ENCODE measurements around the gene CPN2. TPM values are rescaled to one million over a fixed set of nuclear protein-coding genes. Genes with fewer than 3 reads are reported as not detected.

The CPN2 gene
- total RNA-seq, 1 experiment from 2014 or later: not detected

GRCh38 chr3:194384569-194385001 lies 33.5 kb upstream of the CPN2 start:
- DNase-seq: no peak
- CTCF ChIA-PET: no interaction called here
- no TSS peak for BruUV-seq (replicated peaks)
- Mint-ChIP-seq H3K4me3 (ENCODE audit: low read depth, unreplicated experiment) (no peak overlapping the region), H3K27ac (ENCODE audit: unreplicated experiment) (no peak overlapping the region), H3K27me3 (ENCODE audit: unreplicated experiment) (peaks cover 93% of the 10 kb centered on the region), H3K36me3 (ENCODE audit: insufficient read depth, unreplicated experiment) (no peaks in the 10 kb centered on the region), H3K9me3 (ENCODE audit: low read depth, unreplicated experiment) (peaks cover 2% of the 10 kb centered on the region), H3K4me1 (ENCODE audit: low read depth, unreplicated experiment) (no peaks in the 10 kb centered on the region)
- no peak for TF ChIP-seq CTCF (IDR thresholded peaks at IDR 0.05; ENCODE audit: unreplicated experiment)
- intact Hi-C loops (cut with micrococcal nuclease; ENCODE audit: unreplicated experiment): no loop called here

GRCh38 chr3:194384156-194384555 lies 33.0 kb upstream of the CPN2 start:
- no peak for DNase-seq
- Mint-ChIP-seq H3K9me3 (ENCODE audit: low read depth, unreplicated experiment) (no peaks in the 10 kb centered on the region), H3K36me3 (ENCODE audit: insufficient read depth, unreplicated experiment) (no peaks in the 10 kb centered on the region), H3K4me3 (ENCODE audit: low read depth, unreplicated experiment) (no peak overlapping the region), H3K4me1 (ENCODE audit: low read depth, unreplicated experiment) (no peaks in the 10 kb centered on the region), H3K27ac (ENCODE audit: unreplicated experiment) (no peak overlapping the region), H3K27me3 (ENCODE audit: unreplicated experiment) (peaks cover 93% of the 10 kb centered on the region)
- CTCF ChIA-PET: no interaction called here
- BruUV-seq (replicated peaks): no TSS peak
- intact Hi-C loops (cut with micrococcal nuclease; ENCODE audit: unreplicated experiment): no loop called here
- no peak for TF ChIP-seq CTCF (IDR thresholded peaks at IDR 0.05; ENCODE audit: unreplicated experiment)

- H3K36me3 Mint-ChIP-seq (ENCODE audit: insufficient read depth, unreplicated experiment): no peaks in the 10 kb centered on the region
- no peak for TF ChIP-seq CTCF (IDR thresholded peaks at IDR 0.05; ENCODE audit: unreplicated experiment)
- no peaks in the 10 kb centered on the region for H3K9me3 Mint-ChIP-seq (ENCODE audit: low read depth, unreplicated experiment)
- CTCF ChIA-PET: interaction anchor here (1.0 kb wide), 1 partner anchor 14 kb away, joined by 6 read pairs; no protein-coding TSS in a partner anchor
- BruUV-seq (replicated peaks): no TSS peak
- intact Hi-C loops (cut with micrococcal nuclease; ENCODE audit: unreplicated experiment): no loop called here
- peaks cover 100% of the 10 kb centered on the region for H3K27me3 Mint-ChIP-seq (ENCODE audit: unreplicated experiment)
- DNase-seq: no peak
- no peak overlapping the region for H3K4me3 Mint-ChIP-seq (ENCODE audit: low read depth, unreplicated experiment)
- H3K27ac Mint-ChIP-seq (ENCODE audit: unreplicated experiment): no peak overlapping the region
- H3K4me1 Mint-ChIP-seq (ENCODE audit: low read depth, unreplicated experiment): no peaks in the 10 kb centered on the region
Measured at GRCh38 chr3:194383276-194383940, 32.3 kb upstream of the CPN2 start.

GRCh38 chr3:194382892-194383223 lies 31.7 kb upstream of the CPN2 start:
- peaks cover 100% of the 10 kb centered on the region for H3K27me3 Mint-ChIP-seq (ENCODE audit: unreplicated experiment)
- H3K4me1 Mint-ChIP-seq (ENCODE audit: low read depth, unreplicated experiment): no peaks in the 10 kb centered on the region
- no peak overlapping the region for H3K4me3 Mint-ChIP-seq (ENCODE audit: low read depth, unreplicated experiment)
- no peak for TF ChIP-seq CTCF (IDR thresholded peaks at IDR 0.05; ENCODE audit: unreplicated experiment)
- CTCF ChIA-PET: interaction anchor here (1.0 kb wide), 1 partner anchor 15 kb away, joined by 6 read pairs; no protein-coding TSS in a partner anchor
- intact Hi-C loops (cut with micrococcal nuclease; ENCODE audit: unreplicated experiment): no loop called here
- H3K9me3 Mint-ChIP-seq (ENCODE audit: low read depth, unreplicated experiment): no peaks in the 10 kb centered on the region
- BruUV-seq (replicated peaks): no TSS peak
- DNase-seq: no peak
- H3K27ac Mint-ChIP-seq (ENCODE audit: unreplicated experiment): no peak overlapping the region
- no peaks in the 10 kb centered on the region for H3K36me3 Mint-ChIP-seq (ENCODE audit: insufficient read depth, unreplicated experiment)

Measured in Calu3 (cell line).